WTC11 (cell line): Measurements from ENCODE around the gene TSPAN5. TPM values are rescaled to one million over a fixed set of nuclear protein-coding genes. Genes with fewer than 3 reads are reported as not detected.

Source experiments
- ATAC-seq: fragments of 200-7000 bp; cut with Tn5 transposase; 2 replicates; pipeline ENCODE4 v1.10.0; 2021; ENCODE audit warnings: mild to moderate bottlenecking, moderate library complexity
- CTCF ChIA-PET: fragments of 300-600 bp; sonication (Branson Sonifier 250); formaldehyde crosslinking; loops from one replicate; lab custom pipeline; 2021; ENCODE audit warnings: antibody characterized with exemption; lab: Charles Lee
- POLR2A ChIA-PET: fragments of 350-600 bp; sonication (Branson Sonifier 250); formaldehyde crosslinking; loops from one replicate; lab custom pipeline; 2021; ENCODE audit warnings: antibody characterized with exemption; lab: Charles Lee
- DNase-seq: peaks from one replicate; pipeline ENCODE4 v3.0.0; 2021; ENCODE audit warnings: low spot score
- H3K27ac Mint-ChIP-seq: 2 replicates; pipeline ENCODE4 v1.8.0; 2021; ENCODE audit warnings: mixed read lengths
- H3K27me3 Mint-ChIP-seq: 2 replicates; pipeline ENCODE4 v1.8.0; 2021; ENCODE audit warnings: low read depth, mild to moderate bottlenecking, moderate library complexity, mixed read lengths
- H3K36me3 Mint-ChIP-seq: 2 replicates; pipeline ENCODE4 v1.8.0; 2021; ENCODE audit warnings: mixed read lengths
- H3K4me1 Mint-ChIP-seq: 2 replicates; pipeline ENCODE4 v1.8.0; 2022; ENCODE audit warnings: mixed read lengths
- H3K4me3 Mint-ChIP-seq: 2 replicates; pipeline ENCODE4 v1.8.0; 2021; ENCODE audit warnings: mild to moderate bottlenecking, moderate library complexity, mixed read lengths
- H3K9me3 Mint-ChIP-seq: 2 replicates; pipeline ENCODE4 v1.8.0; 2021; ENCODE audit warnings: mixed read lengths
- AR ChIP-seq: fragments of 250-450 bp; sonication (Bioruptor Pico); IDR thresholded peaks from 2 replicates; pipeline ENCODE4 v1.9.0; 2021; ENCODE audit warnings: mild to moderate bottlenecking
- ATF1 ChIP-seq: sonication (generic); formaldehyde crosslinking; IDR thresholded peaks from 2 replicates; pipeline ENCODE4 v1.8.1; 2023; ENCODE audit warnings: mild to moderate bottlenecking, moderate library complexity, missing genetic modification reagents
- ATF6 ChIP-seq: sonication (generic); formaldehyde crosslinking; IDR thresholded peaks from 2 replicates; pipeline ENCODE4 v1.8.1; 2023; ENCODE audit warnings: mild to moderate bottlenecking, missing genetic modification reagents
- CREB1 ChIP-seq: sonication (generic); formaldehyde crosslinking; IDR thresholded peaks from 2 replicates; pipeline ENCODE4 v1.8.0; 2023; ENCODE audit warnings: mild to moderate bottlenecking, missing genetic modification reagents
- CREM ChIP-seq: sonication (generic); formaldehyde crosslinking; IDR thresholded peaks from 2 replicates; pipeline ENCODE4 v1.8.1; 2022; ENCODE audit warnings: mild to moderate bottlenecking, missing genetic modification reagents, moderate library complexity
- FOXP1 ChIP-seq: sonication (generic); formaldehyde crosslinking; IDR thresholded peaks from 2 replicates; pipeline ENCODE4 v1.8.0; 2022; ENCODE audit warnings: missing genetic modification reagents, mild to moderate bottlenecking, moderate library complexity, borderline replicate concordance
- GTF2I ChIP-seq: fragments of 250-450 bp; sonication (Bioruptor Pico); conservative IDR thresholded peaks from 2 replicates; pipeline ENCODE4 v1.4.0; 2021; ENCODE audit warnings: mild to moderate bottlenecking
- MLX ChIP-seq: sonication (generic); formaldehyde crosslinking; IDR thresholded peaks from 2 replicates; pipeline ENCODE4 v1.8.1; 2023; ENCODE audit warnings: mild to moderate bottlenecking, missing genetic modification reagents, moderate library complexity
- PRRX2 ChIP-seq: fragments of 250-450 bp; sonication (Bioruptor Pico); IDR thresholded peaks from 2 replicates; pipeline ENCODE4 v1.8.0; 2021; ENCODE audit warnings: mild to moderate bottlenecking
- RELA ChIP-seq: sonication (generic); formaldehyde crosslinking; IDR thresholded peaks from 2 replicates; pipeline ENCODE4 v1.8.1; 2022; ENCODE audit warnings: missing genetic modification reagents, mild to moderate bottlenecking, borderline replicate concordance
- SMAD4 ChIP-seq: sonication (generic); formaldehyde crosslinking; IDR thresholded peaks from 2 replicates; pipeline ENCODE4 v1.8.0; 2022; ENCODE audit warnings: mild to moderate bottlenecking, missing genetic modification reagents
- STAT6 ChIP-seq: sonication (generic); formaldehyde crosslinking; conservative IDR thresholded peaks from 2 replicates; pipeline ENCODE4 v1.8.1; 2023; ENCODE audit warnings: mild to moderate bottlenecking, low read depth, missing genetic modification reagents, moderate library complexity
- ZBTB43 ChIP-seq: sonication (generic); formaldehyde crosslinking; IDR thresholded peaks from 2 replicates; pipeline ENCODE4 v1.8.1; 2023; ENCODE audit warnings: mild to moderate bottlenecking, missing genetic modification reagents
- ZNF232 ChIP-seq: sonication (generic); formaldehyde crosslinking; IDR thresholded peaks from 2 replicates; pipeline ENCODE4 v1.8.0; 2022; ENCODE audit warnings: mild to moderate bottlenecking, missing genetic modification reagents
- ZNF263 ChIP-seq: sonication (generic); formaldehyde crosslinking; IDR thresholded peaks from 2 replicates; pipeline ENCODE4 v1.8.1; 2022; ENCODE audit warnings: low read depth, mild to moderate bottlenecking, moderate library complexity, missing genetic modification reagents
- ZNF423 ChIP-seq: fragments of 250-450 bp; sonication (Bioruptor Pico); IDR thresholded peaks from 2 replicates; pipeline ENCODE4 v2.1.2; 2022; ENCODE audit warnings: mild to moderate bottlenecking, moderate library complexity
- total RNA-seq: library from RNA; stranded (reverse); gene quantifications from 3 replicates; pipeline ENCODE4 v1.2.3, GENCODE V29; 2021
- TF ChIP-seq, protein P1 (sequence below): fragments of 250-450 bp; sonication (Bioruptor Pico); IDR thresholded peaks from 2 replicates; pipeline ENCODE4 v1.8.0; 2021; ENCODE audit warnings: mild to moderate bottlenecking
- TF ChIP-seq, protein P2 (sequence below): fragments of 250-450 bp; sonication (Bioruptor Pico); conservative IDR thresholded peaks from 2 replicates; pipeline ENCODE4 v1.9.0; 2021; ENCODE audit warnings: mild to moderate bottlenecking
- TF ChIP-seq, protein P3 (sequence below): sonication (generic); formaldehyde crosslinking; IDR thresholded peaks from 2 replicates; pipeline ENCODE4 v1.8.1; 2023; ENCODE audit warnings: mild to moderate bottlenecking, missing genetic modification reagents, moderate library complexity
- TF ChIP-seq, protein P4 (sequence below): fragments of 250-450 bp; sonication (Bioruptor Pico); IDR thresholded peaks from 2 replicates; pipeline ENCODE4 v1.9.0; 2021; ENCODE audit warnings: mild to moderate bottlenecking

The TSPAN5 gene
- total RNA-seq, 1 experiment from 2014 or later: 22.7 TPM

DNA sequence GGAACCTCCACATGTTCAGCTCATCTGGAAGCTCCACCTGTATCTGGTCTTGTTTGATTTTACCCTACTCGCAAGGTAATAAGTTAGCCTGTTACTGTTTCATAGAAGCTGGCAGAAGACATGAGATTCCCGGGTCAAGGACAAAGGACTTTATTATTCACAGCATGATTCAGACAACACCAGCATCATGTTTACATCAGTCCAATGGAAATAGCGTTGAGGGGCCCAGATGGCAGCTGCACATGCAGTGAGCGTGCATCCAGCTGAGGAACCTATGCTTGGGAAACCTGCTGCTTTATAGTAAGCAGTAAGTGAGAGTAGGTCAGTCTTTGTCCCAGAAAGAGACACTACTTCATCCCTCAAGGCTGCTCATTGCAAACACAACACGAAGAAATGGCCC is 19.8 kb downstream of the TSPAN5 start (continued):
- TF ChIP-seq, protein P1, sequence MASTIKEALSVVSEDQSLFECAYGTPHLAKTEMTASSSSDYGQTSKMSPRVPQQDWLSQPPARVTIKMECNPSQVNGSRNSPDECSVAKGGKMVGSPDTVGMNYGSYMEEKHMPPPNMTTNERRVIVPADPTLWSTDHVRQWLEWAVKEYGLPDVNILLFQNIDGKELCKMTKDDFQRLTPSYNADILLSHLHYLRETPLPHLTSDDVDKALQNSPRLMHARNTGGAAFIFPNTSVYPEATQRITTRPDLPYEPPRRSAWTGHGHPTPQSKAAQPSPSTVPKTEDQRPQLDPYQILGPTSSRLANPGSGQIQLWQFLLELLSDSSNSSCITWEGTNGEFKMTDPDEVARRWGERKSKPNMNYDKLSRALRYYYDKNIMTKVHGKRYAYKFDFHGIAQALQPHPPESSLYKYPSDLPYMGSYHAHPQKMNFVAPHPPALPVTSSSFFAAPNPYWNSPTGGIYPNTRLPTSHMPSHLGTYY (CRISPR knock-in tag): no peak
- TF ChIP-seq RELA (CRISPR knock-in tag): no peak

GRCh38 chr4:98634061-98634460 is 24.4 kb downstream of the TSPAN5 start:
- peaks cover 22% of the 10 kb centered on the region for H3K4me1 Mint-ChIP-seq
- ChIA-PET CTCF (no interaction called here), POLR2A (no interaction called here)
- H3K27me3 Mint-ChIP-seq: no peaks in the 10 kb centered on the region
- no peak overlapping the region for H3K4me3 Mint-ChIP-seq
- no peak for TF ChIP-seq ZNF423 (CRISPR knock-in tag)
- TF ChIP-seq, protein P2, sequence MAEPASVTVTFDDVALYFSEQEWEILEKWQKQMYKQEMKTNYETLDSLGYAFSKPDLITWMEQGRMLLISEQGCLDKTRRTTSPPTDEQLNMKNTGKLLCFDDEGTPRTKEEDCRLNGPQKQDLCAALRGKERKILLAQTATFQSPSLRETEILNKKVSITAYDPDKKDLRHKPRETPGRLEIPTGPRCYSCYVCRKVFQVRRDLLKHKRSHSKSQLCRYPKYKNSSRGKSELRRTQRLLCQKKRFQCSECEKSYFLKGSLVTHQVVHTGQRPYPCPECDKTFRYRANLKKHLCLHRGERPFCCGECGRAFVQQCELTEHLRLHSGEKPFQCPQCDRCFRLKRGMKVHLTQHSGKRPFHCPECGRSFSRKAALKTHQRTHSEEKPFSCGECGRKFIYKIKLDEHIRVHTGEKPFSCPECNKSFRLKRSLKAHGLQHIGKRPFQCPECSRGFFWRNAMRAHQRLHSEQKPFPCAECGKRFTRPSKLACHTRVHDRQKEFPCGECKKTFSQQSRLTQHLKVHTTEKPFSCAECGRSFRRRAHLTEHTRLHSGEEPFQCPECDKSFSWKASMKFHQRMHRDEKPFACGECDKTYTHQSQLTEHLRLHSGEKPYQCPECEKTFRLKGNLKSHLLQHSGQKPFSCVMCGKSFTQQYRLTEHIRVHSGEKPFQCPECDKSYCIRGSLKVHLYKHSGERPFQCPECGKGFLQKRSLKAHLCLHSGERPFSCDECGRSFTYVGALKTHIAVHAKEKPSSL: no peak
- TF ChIP-seq, protein P3, sequence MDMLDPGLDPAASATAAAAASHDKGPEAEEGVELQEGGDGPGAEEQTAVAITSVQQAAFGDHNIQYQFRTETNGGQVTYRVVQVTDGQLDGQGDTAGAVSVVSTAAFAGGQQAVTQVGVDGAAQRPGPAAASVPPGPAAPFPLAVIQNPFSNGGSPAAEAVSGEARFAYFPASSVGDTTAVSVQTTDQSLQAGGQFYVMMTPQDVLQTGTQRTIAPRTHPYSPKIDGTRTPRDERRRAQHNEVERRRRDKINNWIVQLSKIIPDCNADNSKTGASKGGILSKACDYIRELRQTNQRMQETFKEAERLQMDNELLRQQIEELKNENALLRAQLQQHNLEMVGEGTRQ (CRISPR knock-in tag): no peak
- TF ChIP-seq AR (CRISPR knock-in tag): no peak
- TF ChIP-seq, protein P1 (CRISPR knock-in tag): no peak
- TF ChIP-seq ATF6 (CRISPR knock-in tag): no peak
- no peak for TF ChIP-seq CREB1 (CRISPR knock-in tag)
- TF ChIP-seq STAT6 (CRISPR knock-in tag): no peak
- no peak for TF ChIP-seq PRRX2 (CRISPR knock-in tag)
- TF ChIP-seq, protein P4, sequence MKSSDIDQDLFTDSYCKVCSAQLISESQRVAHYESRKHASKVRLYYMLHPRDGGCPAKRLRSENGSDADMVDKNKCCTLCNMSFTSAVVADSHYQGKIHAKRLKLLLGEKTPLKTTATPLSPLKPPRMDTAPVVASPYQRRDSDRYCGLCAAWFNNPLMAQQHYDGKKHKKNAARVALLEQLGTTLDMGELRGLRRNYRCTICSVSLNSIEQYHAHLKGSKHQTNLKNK: no peak
- no peak for TF ChIP-seq CREM (CRISPR knock-in tag)
- TF ChIP-seq ZNF263 (CRISPR knock-in tag): no peak
- TF ChIP-seq FOXP1: no peak
- no peak for TF ChIP-seq GTF2I (CRISPR knock-in tag)
- TF ChIP-seq ZNF232: no peak
- no peak for TF ChIP-seq ATF1 (CRISPR knock-in tag)
- TF ChIP-seq MLX: no peak
- TF ChIP-seq ZBTB43 (CRISPR knock-in tag): no peak
- no peak for TF ChIP-seq SMAD4
- no peaks in the 10 kb centered on the region for H3K9me3 Mint-ChIP-seq
- no peak overlapping the region for H3K27ac Mint-ChIP-seq
- no peak for DNase-seq
- no peaks in the 10 kb centered on the region for H3K36me3 Mint-ChIP-seq
- no peak for ATAC-seq
